Nucleus accumbens (tissue), 56 donors: Measurements from ENCODE around the gene KIF4A.
"Not testable (repeated sequence)": the region's sequence is repeated elsewhere in the genome, so short reads cannot be mapped to it uniquely, and the experiment has no call there.

ENCODE experiments used
- DNase-seq, 56 donors: peaks; one replicate each; lab custom pipeline; 2025; lab: John Stamatoyannopoulos, UW

The KIF4A gene

GRCh38 chrX:70289168-70289792, 624 bp upstream of the KIF4A start:
- no peak for DNase-seq

GRCh38 chrX:70292788-70293187, 2.9 kb downstream of the KIF4A start:
- no peak for DNase-seq

GRCh38 chrX:70293621-70294020, 3.7 kb downstream of the KIF4A start:
- DNase-seq, result no peak

GRCh38 chrX:70301716-70302115, 11.8 kb downstream of the KIF4A start:
- DNase-seq, result no peak

- no peak for DNase-seq
Measured at GRCh38 chrX:70313503-70313902, 23.6 kb downstream of the KIF4A start.

GRCh38 chrX:70322784-70323183, 32.9 kb downstream of the KIF4A start:
- no peak for DNase-seq

- not testable (repeated sequence) for DNase-seq
Measured at GRCh38 chrX:70323628-70324027, 33.7 kb downstream of the KIF4A start.

- DNase-seq, result no peak
Measured at GRCh38 chrX:70324326-70324725, 34.4 kb downstream of the KIF4A start.

GRCh38 chrX:70331161-70331560, 41.3 kb downstream of the KIF4A start:
- no peak for DNase-seq

GRCh38 chrX:70332600-70332999, 42.7 kb downstream of the KIF4A start:
- no peak for DNase-seq

- DNase-seq, result no peak
Measured at GRCh38 chrX:70336767-70337166, 46.9 kb downstream of the KIF4A start.

- no peak for DNase-seq
Measured at GRCh38 chrX:70338290-70338689, 48.4 kb downstream of the KIF4A start.

- no peak for DNase-seq
Measured at GRCh38 chrX:70343435-70343834, 53.5 kb downstream of the KIF4A start.

- DNase-seq, result no peak
Measured at GRCh38 chrX:70346418-70347070, 56.6 kb downstream of the KIF4A start.

GRCh38 chrX:70348825-70349224, 58.9 kb downstream of the KIF4A start:
- DNase-seq, result not testable (repeated sequence)

- DNase-seq, result not testable (repeated sequence)
Measured at GRCh38 chrX:70349367-70350125, 59.6 kb downstream of the KIF4A start.

- DNase-seq, result no peak
Measured at GRCh38 chrX:70352496-70352895, 62.6 kb downstream of the KIF4A start.

- no peak for DNase-seq
Measured at GRCh38 chrX:70353514-70353913, 63.6 kb downstream of the KIF4A start.

- DNase-seq, result no peak
Measured at GRCh38 chrX:70354716-70355115, 64.8 kb downstream of the KIF4A start.

GRCh38 chrX:70359458-70359857, 69.6 kb downstream of the KIF4A start:
- DNase-seq, result no peak

- DNase-seq, result no peak
Measured at GRCh38 chrX:70360366-70360765, 70.5 kb downstream of the KIF4A start.

- not testable (repeated sequence) for DNase-seq
Measured at GRCh38 chrX:70368731-70369130, 78.8 kb downstream of the KIF4A start.
